Trophoblast cell (in vitro differentiated cells and primary cell): Measurements from ENCODE around the gene ASB4.
"Not testable (repeated sequence)": the region's sequence is repeated elsewhere in the genome, so short reads cannot be mapped to it uniquely, and the experiment has no call there.

ENCODE experiments used
- DNase-seq, 2 donors: peaks; one replicate each; pipeline ENCODE4 v3.0.0-alpha.2; 2016
- H2AFZ ChIP-seq: 2 replicates; pipeline ENCODE4 v1.6.1; 2013; ENCODE audit warnings: low read length, moderate library complexity, mild to moderate bottlenecking; ENCODE audit not compliant: insufficient read depth, poor library complexity
- H2AK5ac ChIP-seq: 2 replicates; pipeline ENCODE4 v1.6.1; 2013; ENCODE audit warnings: mild to moderate bottlenecking, low read length
- H2BK120ac ChIP-seq: 2 replicates; pipeline ENCODE4 v1.6.1; 2013; ENCODE audit warnings: low read length, mild to moderate bottlenecking, moderate library complexity; ENCODE audit not compliant: insufficient read depth, poor library complexity
- H2BK12ac ChIP-seq: 2 replicates; pipeline ENCODE4 v1.6.1; 2013; ENCODE audit warnings: mild to moderate bottlenecking, low read length, moderate library complexity
- H2BK5ac ChIP-seq: 2 replicates; pipeline ENCODE4 v1.6.1; 2013; ENCODE audit warnings: low read length, low read depth, moderate library complexity, mild to moderate bottlenecking; ENCODE audit not compliant: poor library complexity
- H3K14ac ChIP-seq: 2 replicates; pipeline ENCODE4 v1.6.1; 2013; ENCODE audit warnings: mild to moderate bottlenecking, low read length
- H3K18ac ChIP-seq: 2 replicates; pipeline ENCODE4 v1.6.1; 2013; ENCODE audit warnings: mild to moderate bottlenecking, low read length
- H3K23ac ChIP-seq: 2 replicates; pipeline ENCODE4 v1.6.1; 2013; ENCODE audit warnings: low read length
- H3K27ac ChIP-seq: 2 replicates; pipeline ENCODE4 v1.5.1; 2013; ENCODE audit warnings: low read depth, mild to moderate bottlenecking, inconsistent platforms, low read length, moderate library complexity
- H3K27me3 ChIP-seq: 2 replicates; pipeline ENCODE4 v1.6.1; 2013; ENCODE audit warnings: inconsistent platforms, mild to moderate bottlenecking, low read length, moderate library complexity; ENCODE audit not compliant: insufficient read depth
- H3K36me3 ChIP-seq, 2 experiments: 1 replicate in 1 of 2; 2 replicates in 1 of 2; pipeline ENCODE4 v1.6.1; 2013; ENCODE audit warnings: low read length in 2 of 2, mild to moderate bottlenecking in 2 of 2, moderate library complexity in 1 of 2; ENCODE audit not compliant: insufficient read depth in 2 of 2, control insufficient read depth in 1 of 2
- H3K4ac ChIP-seq: 2 replicates; pipeline ENCODE4 v1.6.1; 2013; ENCODE audit warnings: low read depth, mild to moderate bottlenecking, low read length, moderate library complexity
- H3K4me1 ChIP-seq, 2 experiments: 1 replicate in 1 of 2; 2 replicates in 1 of 2; pipeline ENCODE4 v1.6.1; 2013; ENCODE audit warnings: low read length in 2 of 2, mild to moderate bottlenecking in 2 of 2, moderate library complexity in 1 of 2; ENCODE audit not compliant: insufficient read depth in 2 of 2, control insufficient read depth in 1 of 2
- H3K4me2 ChIP-seq: 2 replicates; pipeline ENCODE4 v1.6.1; 2013; ENCODE audit warnings: inconsistent platforms, mild to moderate bottlenecking, low read length, moderate library complexity
- H3K4me3 ChIP-seq: 2 replicates; pipeline ENCODE4 v1.5.1; 2013; ENCODE audit warnings: mild to moderate bottlenecking, low read depth, low read length, inconsistent platforms
- H3K79me1 ChIP-seq: one replicate; pipeline ENCODE4 v1.6.1; 2013; ENCODE audit warnings: low read length
- H3K79me2 ChIP-seq: 2 replicates; pipeline ENCODE4 v1.6.1; 2013; ENCODE audit warnings: low read length, mild to moderate bottlenecking; ENCODE audit not compliant: control insufficient read depth, insufficient read depth, poor library complexity
- H3K9ac ChIP-seq: 2 replicates; pipeline ENCODE4 v1.6.1; 2013; ENCODE audit warnings: mild to moderate bottlenecking, low read length
- H3K9me3 ChIP-seq: 2 replicates; pipeline ENCODE4 v1.6.1; 2013; ENCODE audit warnings: low read depth, mild to moderate bottlenecking, control low read depth, inconsistent platforms, low read length; ENCODE audit not compliant: insufficient read depth
- H4K12ac ChIP-seq: 2 replicates; pipeline ENCODE4 v1.6.1; 2013; ENCODE audit warnings: low read depth, mild to moderate bottlenecking, low read length, moderate library complexity
- H4K8ac ChIP-seq: 2 replicates; pipeline ENCODE4 v1.6.1; 2013; ENCODE audit warnings: low read depth, mild to moderate bottlenecking, low read length, moderate library complexity
- H4K91ac ChIP-seq: one replicate; pipeline ENCODE4 v1.6.1; 2013; ENCODE audit warnings: low read depth, mild to moderate bottlenecking, low read length, moderate library complexity
- WGBS: extraction: QIAGEN DNeasy Blood & Tissue Kit; methylation state at CpG from one replicate; pipeline ENCODE4 v1.1.7; 2013; ENCODE audit warnings: missing lambda C conversion rate; ENCODE audit not compliant: insufficient read length, insufficient coverage; ENCODE audit errors: extremely low coverage; 5-methylcytosine and 5-hydroxymethylcytosine counted together

Gene ASB4

GRCh38 chr7:95549818-95550529 is 64.2 kb downstream of the ASB4 start:
- DNase-seq: peak; percentile 81 to 86
- Histone ChIP-seq H2AK5ac (no peak overlapping the region), H3K36me3 (no peaks in the 10 kb centered on the region), H3K14ac (no peak overlapping the region), H3K9ac (no peak overlapping the region), H4K8ac (no peak overlapping the region), H3K27ac (no peak overlapping the region), H3K4me3 (no peak overlapping the region), H2BK120ac (no peak overlapping the region), H3K4me1 (peaks cover 0 to 3% of the 10 kb centered on the region in 2 experiments), H3K23ac (no peak overlapping the region), H2BK12ac (no peak overlapping the region), H3K27me3 (no peaks in the 10 kb centered on the region), H3K4me2 (no peak overlapping the region), H2AFZ (no peak overlapping the region), H2BK5ac (no peak overlapping the region), H3K79me2 (no peaks in the 10 kb centered on the region), H4K12ac (no peak overlapping the region), H3K18ac (no peak overlapping the region), H3K4ac (no peak overlapping the region), H3K79me1 (no peaks in the 10 kb centered on the region), H3K9me3 (no peaks in the 10 kb centered on the region), H4K91ac (no peak overlapping the region)
- WGBS: no CpG with 5 or more reads among the region's 6 CpGs

- Histone ChIP-seq H2AK5ac (no peak overlapping the region), H3K18ac (no peak overlapping the region), H3K9me3 (no peaks in the 10 kb centered on the region), H3K79me2 (no peaks in the 10 kb centered on the region), H3K4me2 (no peak overlapping the region), H3K4ac (no peak overlapping the region), H3K23ac (no peak overlapping the region), H3K36me3 (no peaks in the 10 kb centered on the region), H3K9ac (no peak overlapping the region), H2BK120ac (no peak overlapping the region), H2BK12ac (no peak overlapping the region), H4K12ac (no peak overlapping the region), H4K8ac (no peak overlapping the region), H4K91ac (no peak overlapping the region), H3K4me3 (no peak overlapping the region), H2AFZ (no peak overlapping the region), H3K4me1 (peaks cover 0 to 3% of the 10 kb centered on the region in 2 experiments), H3K27me3 (no peaks in the 10 kb centered on the region), H3K27ac (no peak overlapping the region), H2BK5ac (no peak overlapping the region), H3K79me1 (no peaks in the 10 kb centered on the region), H3K14ac (no peak overlapping the region)
- no peak for DNase-seq
- no CpG with 5 or more reads among the region's 4 CpGs for WGBS
These were observed 64.8 kb downstream of the ASB4 start for GRCh38 chr7:95550546-95550945.

GRCh38 chr7:95552010-95552926 is 66.5 kb downstream of the ASB4 start:
- not testable (repeated sequence) for H3K9ac ChIP-seq, H4K12ac ChIP-seq, H3K14ac ChIP-seq, H3K23ac ChIP-seq, H2AFZ ChIP-seq, H4K91ac ChIP-seq, H2BK12ac ChIP-seq, H3K4me2 ChIP-seq, H2BK5ac ChIP-seq, H3K27ac ChIP-seq, H2BK120ac ChIP-seq, H2AK5ac ChIP-seq, H3K18ac ChIP-seq, H4K8ac ChIP-seq, H3K79me1 ChIP-seq, H3K27me3 ChIP-seq, H3K79me2 ChIP-seq, DNase-seq, H3K4me3 ChIP-seq, H3K9me3 ChIP-seq, H3K36me3 ChIP-seq, H3K4me1 ChIP-seq, H3K4ac ChIP-seq
- WGBS: no CpG with 5 or more reads among the region's 45 CpGs

GRCh38 chr7:95553939-95554338 is 68.2 kb downstream of the ASB4 start:
- no peak overlapping the region for H3K4me2 ChIP-seq
- H4K8ac ChIP-seq: no peak overlapping the region
- H3K14ac ChIP-seq: no peak overlapping the region
- H3K4ac ChIP-seq: no peak overlapping the region
- no peak overlapping the region for H3K23ac ChIP-seq
- H3K18ac ChIP-seq: no peak overlapping the region
- no CpG with 5 or more reads among the region's 2 CpGs for WGBS
- H3K27ac ChIP-seq: no peak overlapping the region
- H2BK120ac ChIP-seq: no peak overlapping the region
- no peak overlapping the region for H4K12ac ChIP-seq
- H3K4me3 ChIP-seq: no peak overlapping the region
- H4K91ac ChIP-seq: no peak overlapping the region
- no peaks in the 10 kb centered on the region for H3K79me2 ChIP-seq
- no peaks in the 10 kb centered on the region for H3K79me1 ChIP-seq
- no peak overlapping the region for H2BK5ac ChIP-seq
- no peak overlapping the region for H2AFZ ChIP-seq
- H3K9me3 ChIP-seq: no peaks in the 10 kb centered on the region
- DNase-seq: no peak
- peaks cover 0 to 3% of the 10 kb centered on the region in 2 experiments for H3K4me1 ChIP-seq
- H3K27me3 ChIP-seq: no peaks in the 10 kb centered on the region
- H3K36me3 ChIP-seq: no peaks in the 10 kb centered on the region
- H2AK5ac ChIP-seq: no peak overlapping the region
- H2BK12ac ChIP-seq: no peak overlapping the region
- no peak overlapping the region for H3K9ac ChIP-seq
